ENCODE data around the gene CTTNBP2. TPM values are rescaled to one million over a fixed set of nuclear protein-coding genes. Genes with fewer than 3 reads are reported as not detected.

Gene CTTNBP2
- total RNA-seq, 5 donors from 2014 or later (not counting 1 experiment from before 2014, with no cell fraction given) = 0.06 to 0.61 (median 0.16) TPM; not detected in 2

GRCh38 chr7:117793976-117794375 lies 79.3 kb downstream of the CTTNBP2 start:
- ATAC-seq (replicated peaks in 1 of 4) (no peak), DNase-seq (no peak)
- Histone ChIP-seq H3K27me3 (replicated peaks in 1 of 2; ENCODE audit: control insufficient read depth in 2 of 2, extremely low read depth in 1 of 2, insufficient read depth in 2 of 2, low read length in 1 of 2) (no peaks in the 10 kb centered on the region), H3K4me1 (ENCODE audit: control insufficient read depth in 1 of 2, extremely low read depth in 1 of 2, insufficient read depth in 2 of 2, low read length in 2 of 2) (no peaks in the 10 kb centered on the region), H3K27ac (ENCODE audit: low read length) (no peak overlapping the region), H3K4me3 (ENCODE audit: control insufficient read depth in 1 of 2, extremely low read depth in 1 of 2, low read length in 1 of 2) (no peak overlapping the region), H3K9me3 (no peaks in the 10 kb centered on the region), H3K36me3 (ENCODE audit: control insufficient read depth in 2 of 2, extremely low read depth in 1 of 2, insufficient read depth in 1 of 2, low read length in 1 of 2) (no peaks in the 10 kb centered on the region)
- Mint-ChIP-seq H3K36me3 (no peaks in the 10 kb centered on the region), H3K27me3 (peaks cover 8% of the 10 kb centered on the region in 2 donors), H3K9me3 (peaks cover 0 to 4% (median 0%) of the 10 kb centered on the region in 3 donors), H3K4me3 (no peak overlapping the region), H3K27ac (no peak overlapping the region), H3K4me1 (peaks cover 0 to 5% (median 0%) of the 10 kb centered on the region in 3 donors)
- ChIA-PET POLR2A (interaction anchor here in 1 of 2 donors (0.5 kb wide), 1 partner anchor 14 kb away, joined by 4 read pairs; no protein-coding TSS in a partner anchor), CTCF (no interaction called here)
- no CpG with 5 or more reads among the region's 2 CpGs for WGBS (ENCODE audit: insufficient coverage)

DNA sequence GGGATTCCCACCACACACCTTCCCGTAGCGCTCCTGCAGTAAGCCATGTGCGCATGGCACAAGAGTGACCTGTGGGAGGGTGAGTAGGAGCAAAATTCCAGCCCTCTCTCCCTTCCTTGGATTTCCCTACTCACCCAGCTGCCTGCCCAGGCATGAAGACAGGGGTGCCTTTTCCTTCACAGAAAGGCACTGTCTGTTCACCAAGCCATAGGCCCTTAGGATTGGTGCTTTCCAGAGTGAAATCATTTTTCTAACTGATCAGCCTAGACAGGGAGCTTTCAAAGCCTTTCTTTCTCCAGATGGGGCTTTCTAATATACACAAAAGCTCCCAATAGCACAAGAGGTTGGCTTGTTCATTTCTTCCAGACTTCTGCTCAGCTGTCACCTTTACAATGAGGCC lies 79.7 kb downstream of the CTTNBP2 start:
- no peak overlapping the region for H3K4me3 Mint-ChIP-seq
- Histone ChIP-seq H3K27me3 (replicated peaks in 1 of 2; ENCODE audit: control insufficient read depth in 2 of 2, extremely low read depth in 1 of 2, insufficient read depth in 2 of 2, low read length in 1 of 2) (no peaks in the 10 kb centered on the region), H3K36me3 (ENCODE audit: control insufficient read depth in 2 of 2, extremely low read depth in 1 of 2, insufficient read depth in 1 of 2, low read length in 1 of 2) (no peaks in the 10 kb centered on the region), H3K27ac (ENCODE audit: low read length) (no peak overlapping the region), H3K4me1 (ENCODE audit: control insufficient read depth in 1 of 2, extremely low read depth in 1 of 2, insufficient read depth in 2 of 2, low read length in 2 of 2) (no peaks in the 10 kb centered on the region), H3K9me3 (no peaks in the 10 kb centered on the region), H3K4me3 (ENCODE audit: control insufficient read depth in 1 of 2, extremely low read depth in 1 of 2, low read length in 1 of 2) (no peak overlapping the region)
- no CpG with 5 or more reads among the region's 3 CpGs for WGBS (ENCODE audit: insufficient coverage)
- POLR2A ChIA-PET = no interaction called here
- H3K9me3 Mint-ChIP-seq = peaks cover 0 to 4% (median 0%) of the 10 kb centered on the region in 3 donors
- no peaks in the 10 kb centered on the region for H3K36me3 Mint-ChIP-seq
- ATAC-seq (replicated peaks in 1 of 4) (no peak), DNase-seq (no peak)
- H3K4me1 Mint-ChIP-seq = peaks cover 0 to 5% (median 0%) of the 10 kb centered on the region in 3 donors
- peaks cover 8% of the 10 kb centered on the region in 2 donors for H3K27me3 Mint-ChIP-seq
- no peak overlapping the region for H3K27ac Mint-ChIP-seq
- CTCF ChIA-PET = no interaction called here

- Histone ChIP-seq H3K9me3 (no peaks in the 10 kb centered on the region), H3K4me1 (ENCODE audit: control insufficient read depth in 1 of 2, extremely low read depth in 1 of 2, insufficient read depth in 2 of 2, low read length in 2 of 2) (no peaks in the 10 kb centered on the region), H3K36me3 (ENCODE audit: control insufficient read depth in 2 of 2, extremely low read depth in 1 of 2, insufficient read depth in 1 of 2, low read length in 1 of 2) (no peaks in the 10 kb centered on the region), H3K27me3 (replicated peaks in 1 of 2; ENCODE audit: control insufficient read depth in 2 of 2, extremely low read depth in 1 of 2, insufficient read depth in 2 of 2, low read length in 1 of 2) (no peaks in the 10 kb centered on the region), H3K4me3 (ENCODE audit: control insufficient read depth in 1 of 2, extremely low read depth in 1 of 2, low read length in 1 of 2) (no peak overlapping the region), H3K27ac (ENCODE audit: low read length) (no peak overlapping the region)
- no peaks in the 10 kb centered on the region for H3K36me3 Mint-ChIP-seq
- no peak for DNase-seq
- ChIA-PET POLR2A (no interaction called here), CTCF (no interaction called here)
- peaks cover 4 to 8% of the 10 kb centered on the region in 2 donors for H3K27me3 Mint-ChIP-seq
- H3K27ac Mint-ChIP-seq = no peak overlapping the region
- ATAC-seq (replicated peaks in 1 of 4) = peak in 1 of 4 experiments; percentile 13
- peaks cover 0 to 4% (median 0%) of the 10 kb centered on the region in 3 donors for H3K9me3 Mint-ChIP-seq
- 27% methylated on average over 15 of the region's 18 CpGs for WGBS (ENCODE audit: insufficient coverage)
- H3K4me1 Mint-ChIP-seq = peaks cover 0 to 5% (median 0%) of the 10 kb centered on the region in 3 donors
- no peak overlapping the region for H3K4me3 Mint-ChIP-seq
Measured at GRCh38 chr7:117791877-117792780, 81.1 kb downstream of the CTTNBP2 start.

- Histone ChIP-seq H3K9me3 (no peaks in the 10 kb centered on the region), H3K36me3 (ENCODE audit: control insufficient read depth in 2 of 2, extremely low read depth in 1 of 2, insufficient read depth in 1 of 2, low read length in 1 of 2) (no peaks in the 10 kb centered on the region), H3K4me3 (ENCODE audit: control insufficient read depth in 1 of 2, extremely low read depth in 1 of 2, low read length in 1 of 2) (no peak overlapping the region), H3K27me3 (replicated peaks in 1 of 2; ENCODE audit: control insufficient read depth in 2 of 2, extremely low read depth in 1 of 2, insufficient read depth in 2 of 2, low read length in 1 of 2) (no peaks in the 10 kb centered on the region), H3K27ac (ENCODE audit: low read length) (no peak overlapping the region), H3K4me1 (ENCODE audit: control insufficient read depth in 1 of 2, extremely low read depth in 1 of 2, insufficient read depth in 2 of 2, low read length in 2 of 2) (no peaks in the 10 kb centered on the region)
- CTCF ChIA-PET = no interaction called here
- Mint-ChIP-seq H3K4me1 (peaks cover 0 to 5% (median 0%) of the 10 kb centered on the region in 3 donors), H3K9me3 (peaks cover 0 to 1% (median 0%) of the 10 kb centered on the region in 3 donors), H3K4me3 (no peak overlapping the region), H3K27ac (no peak overlapping the region), H3K36me3 (no peaks in the 10 kb centered on the region), H3K27me3 (peaks cover 4 to 5% of the 10 kb centered on the region in 2 donors)
- DNase-seq (no peak), ATAC-seq (replicated peaks in 1 of 4) (no peak)
- WGBS (ENCODE audit: insufficient coverage) = no CpG with 5 or more reads among the region's 5 CpGs
- POLR2A ChIA-PET = no interaction called here
Measured at GRCh38 chr7:117790731-117791130, 82.5 kb downstream of the CTTNBP2 start.

- H3K27me3 Mint-ChIP-seq = peaks cover 3 to 4% of the 10 kb centered on the region in 2 donors
- no CpG with 5 or more reads among the region's 2 CpGs for WGBS (ENCODE audit: insufficient coverage)
- CTCF ChIA-PET = no interaction called here
- Histone ChIP-seq H3K4me3 (ENCODE audit: control insufficient read depth in 1 of 2, extremely low read depth in 1 of 2, low read length in 1 of 2) (no peak overlapping the region), H3K27ac (ENCODE audit: low read length) (no peak overlapping the region), H3K9me3 (no peaks in the 10 kb centered on the region), H3K36me3 (ENCODE audit: control insufficient read depth in 2 of 2, extremely low read depth in 1 of 2, insufficient read depth in 1 of 2, low read length in 1 of 2) (no peaks in the 10 kb centered on the region), H3K4me1 (ENCODE audit: control insufficient read depth in 1 of 2, extremely low read depth in 1 of 2, insufficient read depth in 2 of 2, low read length in 2 of 2) (no peaks in the 10 kb centered on the region), H3K27me3 (replicated peaks in 1 of 2; ENCODE audit: control insufficient read depth in 2 of 2, extremely low read depth in 1 of 2, insufficient read depth in 2 of 2, low read length in 1 of 2) (no peaks in the 10 kb centered on the region)
- POLR2A ChIA-PET = no interaction called here
- DNase-seq (no peak), ATAC-seq (replicated peaks in 1 of 4) (no peak)
- H3K9me3 Mint-ChIP-seq = no peaks in the 10 kb centered on the region
- no peak overlapping the region for H3K27ac Mint-ChIP-seq
- peaks cover 0 to 5% (median 0%) of the 10 kb centered on the region in 3 donors for H3K4me1 Mint-ChIP-seq
- no peak overlapping the region for H3K4me3 Mint-ChIP-seq
- H3K36me3 Mint-ChIP-seq = no peaks in the 10 kb centered on the region
Measured at GRCh38 chr7:117790251-117790650, 83.0 kb downstream of the CTTNBP2 start.

DNA sequence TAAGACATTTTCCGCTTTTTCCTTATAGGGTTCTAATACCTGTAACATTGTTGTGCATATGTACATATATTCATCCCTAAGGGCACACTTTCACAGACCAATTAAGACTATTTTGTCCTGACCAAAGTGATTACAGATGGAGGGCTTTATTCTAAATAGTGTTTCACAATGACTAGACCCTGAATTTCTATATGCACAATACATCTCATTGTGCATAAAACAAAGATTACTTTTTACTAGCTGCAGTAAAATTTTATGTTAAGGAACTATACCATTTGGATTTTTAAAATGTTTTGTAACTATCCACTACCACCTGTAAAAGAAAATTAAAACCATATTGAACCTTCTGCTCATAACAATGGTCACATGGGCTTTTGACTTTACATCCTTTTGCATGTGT lies 87.8 kb downstream of the CTTNBP2 start:
- H3K4me3 Mint-ChIP-seq = no peak overlapping the region
- Histone ChIP-seq H3K4me3 (ENCODE audit: control insufficient read depth in 1 of 2, extremely low read depth in 1 of 2, low read length in 1 of 2) (no peak overlapping the region), H3K9me3 (no peaks in the 10 kb centered on the region), H3K4me1 (ENCODE audit: control insufficient read depth in 1 of 2, extremely low read depth in 1 of 2, insufficient read depth in 2 of 2, low read length in 2 of 2) (no peaks in the 10 kb centered on the region), H3K27me3 (replicated peaks in 1 of 2; ENCODE audit: control insufficient read depth in 2 of 2, extremely low read depth in 1 of 2, insufficient read depth in 2 of 2, low read length in 1 of 2) (no peaks in the 10 kb centered on the region), H3K36me3 (ENCODE audit: control insufficient read depth in 2 of 2, extremely low read depth in 1 of 2, insufficient read depth in 1 of 2, low read length in 1 of 2) (no peaks in the 10 kb centered on the region), H3K27ac (ENCODE audit: low read length) (no peak overlapping the region)
- no peaks in the 10 kb centered on the region for H3K36me3 Mint-ChIP-seq
- H3K27ac Mint-ChIP-seq = no peak overlapping the region
- H3K9me3 Mint-ChIP-seq = peaks cover 0 to 2% (median 0%) of the 10 kb centered on the region in 3 donors
- no peak for ATAC-seq (replicated peaks in 1 of 4)
- CTCF ChIA-PET = no interaction called here
- H3K4me1 Mint-ChIP-seq = no peaks in the 10 kb centered on the region
- H3K27me3 Mint-ChIP-seq = peaks cover 0 to 2% of the 10 kb centered on the region in 2 donors
- DNase-seq = no peak
- WGBS (ENCODE audit: insufficient coverage) = no CpG with 5 or more reads among the region's 1 CpG
- POLR2A ChIA-PET = no interaction called here

Data from T-cell (primary cell).